GM12874 (cell line): Measurements from ENCODE around the gene MFN1.

ENCODE experiments used
- TF ChIP-seq, protein P1 (sequence below): IDR thresholded peaks from 2 replicates; pipeline ENCODE4 v1.5.1; 2011; ENCODE audit warnings: low read depth, mild to moderate bottlenecking, control low read depth, low read length, moderate library complexity; ENCODE audit not compliant: insufficient read depth

Gene MFN1

DNA sequence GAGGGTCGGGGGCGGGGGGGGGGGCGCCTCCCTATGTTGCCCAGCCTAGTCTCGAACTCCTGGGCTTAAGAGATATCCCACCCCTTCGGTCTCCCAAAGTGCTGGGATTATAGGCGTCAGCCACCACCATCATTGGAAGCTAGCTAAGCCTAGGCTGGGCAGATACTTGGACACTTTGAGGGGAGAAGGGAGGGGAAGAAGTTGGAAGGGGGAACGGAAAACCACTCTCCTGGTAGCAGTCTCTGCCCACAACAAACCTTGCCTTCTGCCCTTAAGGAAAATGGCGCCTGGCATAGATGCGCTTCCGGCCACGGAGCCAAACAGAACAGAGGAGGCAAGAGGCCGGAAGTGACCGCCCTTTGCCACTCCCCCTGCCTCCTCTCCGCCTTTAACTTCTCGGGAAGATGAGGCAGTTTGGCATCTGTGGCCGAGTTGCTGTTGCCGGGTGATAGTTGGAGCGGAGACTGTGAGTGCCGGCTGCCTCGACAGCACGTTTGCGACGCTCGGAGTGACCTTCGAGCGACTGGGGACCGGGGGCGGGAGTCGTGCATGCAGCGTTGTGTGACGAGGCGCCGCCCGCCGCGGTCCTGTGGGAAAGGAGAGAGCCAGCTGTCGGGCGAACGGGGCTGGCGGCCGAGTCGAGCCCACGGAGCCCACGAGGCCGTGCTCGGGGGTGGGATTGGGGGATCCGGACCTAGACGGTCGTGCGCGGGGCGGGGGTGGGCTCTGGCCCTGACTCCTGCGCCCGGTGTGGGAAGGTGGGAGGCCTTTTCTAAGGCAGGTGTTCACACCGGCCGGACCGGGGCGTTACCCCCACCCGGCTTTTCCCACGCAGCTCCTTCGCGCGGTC lies at the start of gene MFN1:
TSS of gene MFN1 (plus strand) at position 365 of the 850 bp plus-strand sequence. CDS start 1,143 bp downstream, outside the sequence.
- TF ChIP-seq, protein P1, sequence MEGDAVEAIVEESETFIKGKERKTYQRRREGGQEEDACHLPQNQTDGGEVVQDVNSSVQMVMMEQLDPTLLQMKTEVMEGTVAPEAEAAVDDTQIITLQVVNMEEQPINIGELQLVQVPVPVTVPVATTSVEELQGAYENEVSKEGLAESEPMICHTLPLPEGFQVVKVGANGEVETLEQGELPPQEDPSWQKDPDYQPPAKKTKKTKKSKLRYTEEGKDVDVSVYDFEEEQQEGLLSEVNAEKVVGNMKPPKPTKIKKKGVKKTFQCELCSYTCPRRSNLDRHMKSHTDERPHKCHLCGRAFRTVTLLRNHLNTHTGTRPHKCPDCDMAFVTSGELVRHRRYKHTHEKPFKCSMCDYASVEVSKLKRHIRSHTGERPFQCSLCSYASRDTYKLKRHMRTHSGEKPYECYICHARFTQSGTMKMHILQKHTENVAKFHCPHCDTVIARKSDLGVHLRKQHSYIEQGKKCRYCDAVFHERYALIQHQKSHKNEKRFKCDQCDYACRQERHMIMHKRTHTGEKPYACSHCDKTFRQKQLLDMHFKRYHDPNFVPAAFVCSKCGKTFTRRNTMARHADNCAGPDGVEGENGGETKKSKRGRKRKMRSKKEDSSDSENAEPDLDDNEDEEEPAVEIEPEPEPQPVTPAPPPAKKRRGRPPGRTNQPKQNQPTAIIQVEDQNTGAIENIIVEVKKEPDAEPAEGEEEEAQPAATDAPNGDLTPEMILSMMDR, result no peak

DNA sequence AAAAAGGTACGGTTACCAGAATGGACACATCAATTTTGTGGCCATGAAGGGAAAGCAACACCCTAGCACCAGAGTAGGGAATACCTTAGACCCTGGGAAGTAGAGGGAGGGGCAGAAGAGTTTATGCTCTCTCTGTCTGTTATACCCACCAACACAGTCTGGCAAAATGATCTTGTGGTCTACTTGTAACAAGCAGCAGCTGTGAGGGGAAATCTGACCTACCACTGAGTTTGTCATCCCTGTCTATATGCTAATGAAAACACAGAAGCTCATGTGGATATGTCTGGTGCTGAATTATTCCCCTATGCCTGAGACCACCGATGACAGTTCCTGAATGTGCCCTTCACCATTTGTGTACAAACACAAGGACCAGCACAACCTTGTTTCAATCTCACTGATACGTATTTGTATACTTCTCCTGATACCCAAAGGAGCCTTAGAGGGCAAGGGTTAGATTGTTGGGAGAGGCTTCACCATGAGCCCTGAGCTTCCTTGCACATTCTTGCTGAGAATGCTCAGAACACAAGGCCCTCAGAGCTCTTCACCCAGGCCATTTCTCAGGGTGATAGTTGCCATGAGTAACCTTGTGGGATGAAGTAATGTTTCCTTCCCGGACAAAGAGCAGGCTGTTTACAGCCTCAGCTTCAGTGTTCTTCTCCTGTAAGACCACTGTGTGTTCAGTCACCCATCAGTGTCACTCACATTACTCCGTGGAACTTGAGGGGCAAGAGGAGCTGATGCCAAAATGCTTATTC lies 49.4 kb upstream of the MFN1 start:
- TF ChIP-seq, protein P1, result no peak

DNA sequence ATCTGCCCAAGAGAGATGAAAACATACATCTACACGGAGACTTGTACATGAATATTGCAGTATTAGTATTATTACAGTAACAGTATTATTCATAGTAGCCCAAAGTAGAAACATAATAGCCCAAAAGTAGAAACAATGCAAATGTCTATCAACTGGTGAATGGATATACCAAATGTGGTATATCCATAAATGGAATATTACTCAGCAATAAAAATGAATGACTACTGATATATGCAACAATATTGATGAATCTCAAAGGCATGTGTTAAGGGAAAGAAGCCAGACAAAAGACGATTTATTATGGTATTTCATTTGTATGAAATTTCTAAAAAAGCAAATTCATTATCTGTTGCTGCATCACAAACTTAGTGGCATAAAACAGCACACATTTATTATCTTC lies 48.2 kb upstream of the MFN1 start:
- TF ChIP-seq, protein P1, result no peak

DNA sequence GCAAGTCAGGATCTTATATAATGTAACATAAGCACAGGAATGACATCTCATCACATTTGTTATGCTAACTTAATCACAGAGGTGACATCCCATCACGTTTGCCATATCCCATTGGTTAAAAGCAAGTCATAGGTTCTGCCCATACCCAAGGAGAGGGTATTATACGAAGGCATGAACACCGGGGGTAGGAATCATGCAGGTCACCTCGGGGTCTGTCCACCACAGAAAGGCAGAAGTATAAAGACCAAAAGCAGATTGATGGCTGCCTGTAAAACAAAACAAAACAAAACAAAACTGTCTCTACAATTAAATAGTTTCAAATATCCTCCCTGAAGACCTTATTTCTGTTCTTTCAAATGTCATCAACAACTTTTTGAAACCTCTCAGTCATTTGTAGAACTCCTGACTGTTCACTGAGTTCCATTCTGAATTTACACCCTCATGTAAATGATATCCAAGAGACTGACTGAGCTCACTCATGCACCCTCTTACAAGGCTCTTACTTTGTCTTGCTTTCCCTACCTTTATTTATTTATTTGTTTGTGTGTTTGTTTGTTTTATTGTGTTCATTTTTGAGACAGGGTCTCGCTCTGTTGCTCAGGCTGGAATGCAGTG lies 47.4 kb upstream of the MFN1 start:
- TF ChIP-seq, protein P1, result no peak

DNA sequence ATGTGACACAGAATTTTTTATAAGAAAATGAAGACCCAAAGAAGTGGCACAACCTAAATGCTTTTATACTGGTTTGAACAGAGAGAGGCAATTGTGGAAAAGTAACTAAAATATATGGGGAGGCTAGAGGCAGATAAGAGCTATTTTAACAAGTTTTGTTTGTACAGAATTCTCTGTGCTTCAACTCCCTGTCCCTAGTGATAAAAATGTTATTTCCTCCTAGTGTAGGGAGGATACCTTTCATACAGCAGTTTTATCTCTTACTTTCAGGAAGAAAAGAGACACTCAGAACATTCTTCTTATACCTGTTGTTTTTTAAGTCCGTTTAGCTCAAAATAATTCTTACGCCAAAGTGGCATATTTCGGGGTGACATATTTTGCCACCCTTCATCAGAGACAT lies 45.9 kb upstream of the MFN1 start:
- TF ChIP-seq, protein P1, result no peak

DNA sequence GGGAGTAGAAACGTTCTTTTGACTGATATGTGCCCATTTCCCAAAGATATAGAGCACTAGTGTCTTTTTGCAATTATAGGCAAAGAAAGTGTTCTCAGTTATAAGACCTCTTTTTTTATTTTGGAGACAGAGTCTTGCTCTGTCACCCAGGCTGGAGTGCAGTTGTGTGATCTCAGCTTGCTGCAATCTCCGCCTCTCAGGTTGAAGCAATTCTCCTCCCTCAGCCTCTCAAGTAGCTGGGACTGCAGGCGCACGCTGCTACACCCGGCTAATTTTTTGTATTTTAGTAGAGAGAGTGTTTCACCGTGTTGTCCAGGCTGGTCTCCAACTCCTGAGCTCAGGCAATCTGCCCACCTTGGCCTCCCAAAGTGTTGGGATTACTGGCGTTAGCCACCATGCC lies 45.4 kb upstream of the MFN1 start:
- TF ChIP-seq, protein P1, result no peak

DNA sequence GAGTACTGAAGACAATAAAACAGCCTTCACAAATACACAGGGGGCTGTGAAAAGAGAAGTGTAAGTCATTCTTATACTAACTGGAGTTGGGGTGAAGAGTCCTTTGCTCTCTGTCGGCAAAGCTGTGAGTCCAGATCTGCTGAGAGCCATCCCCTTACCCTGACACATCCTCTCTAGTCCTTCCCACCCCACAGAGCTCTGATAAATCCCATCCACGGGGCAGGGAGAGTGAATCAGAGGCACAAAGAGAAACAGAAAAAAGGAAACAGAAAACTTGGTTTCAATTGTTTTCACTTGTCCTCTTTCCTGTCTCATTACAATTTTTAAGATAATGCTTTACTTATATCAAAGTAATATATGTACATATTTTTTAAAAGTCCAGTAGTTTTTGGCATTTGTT lies 42.9 kb upstream of the MFN1 start:
- TF ChIP-seq, protein P1, result no peak
